Subcutaneous abdominal adipose tissue (tissue), 5 donors: ENCODE measurements around the gene S1PR2.

Source experiments
- H3K27ac ChIP-seq: one replicate; pipeline ENCODE4 v1.7.0; 2013; ENCODE audit warnings: low read depth, mild to moderate bottlenecking, inconsistent platforms, low read length, moderate library complexity
- H3K27me3 ChIP-seq, 5 donors: one replicate each; pipeline ENCODE4 v1.7.0; 2013; ENCODE audit warnings: low read length in 5 of 5, inconsistent platforms in 1 of 5; ENCODE audit not compliant: control insufficient read depth in 5 of 5, insufficient read depth in 4 of 5
- H3K36me3 ChIP-seq, 5 donors: one replicate each; pipeline ENCODE4 v1.7.0; 2013; ENCODE audit warnings: low read length in 5 of 5; ENCODE audit not compliant: control insufficient read depth in 5 of 5, insufficient read depth in 5 of 5
- H3K4me1 ChIP-seq, 5 donors: one replicate each; pipeline ENCODE4 v1.7.0; 2013; ENCODE audit warnings: low read length in 5 of 5, mild to moderate bottlenecking in 3 of 5, moderate library complexity in 1 of 5; ENCODE audit not compliant: control insufficient read depth in 5 of 5, insufficient read depth in 5 of 5
- H3K4me3 ChIP-seq, 5 donors: one replicate each; pipeline ENCODE4 v1.7.0; 2013; ENCODE audit warnings: low read length in 5 of 5, low read depth in 1 of 5
- H3K9ac ChIP-seq, 5 donors: one replicate each; pipeline ENCODE4 v1.7.0; 2013; ENCODE audit warnings: low read length in 5 of 5, mild to moderate bottlenecking in 4 of 5, moderate library complexity in 3 of 5
- H3K9me3 ChIP-seq, 5 donors: one replicate each; pipeline ENCODE4 v1.7.0; 2013; ENCODE audit warnings: low read length in 5 of 5; ENCODE audit not compliant: control insufficient read depth in 5 of 5
- donor health status: healthy.
- donor health status: healthy.
- donor health status: healthy.
- donor health status: healthy.
- donor health status: healthy.

The S1PR2 gene

GRCh38 chr19:10195199-10195519 is 36.0 kb downstream of the S1PR2 start:
- no peak overlapping the region for H3K9ac ChIP-seq
- H3K9me3 ChIP-seq = no peaks in the 10 kb centered on the region
- peaks cover 4 to 27% (median 19%) of the 10 kb centered on the region in 5 donors for H3K4me1 ChIP-seq
- H3K27me3 ChIP-seq = no peaks in the 10 kb centered on the region
- H3K4me3 ChIP-seq = peak overlapping the region; percentile 68 to 95 (median 87)
- H3K27ac ChIP-seq = peak overlapping the region; percentile 86
- peaks cover 0 to 3% (median 0%) of the 10 kb centered on the region in 5 donors for H3K36me3 ChIP-seq

GRCh38 chr19:10194500-10195198 is 36.5 kb downstream of the S1PR2 start, which contains the start of gene DNMT1:
DNMT1 (minus strand) TSS chr19:10194953; CDS start chr19:10194899, 54 bp downstream.
- Histone ChIP-seq H3K9me3 (no peaks in the 10 kb centered on the region), H3K4me1 (peaks cover 4 to 27% (median 19%) of the 10 kb centered on the region in 5 donors), H3K27ac (peak within 1 kb of the TSS; percentile 86), H3K9ac (peak within 1 kb of the TSS; percentile 65 to 85 (median 76)), H3K27me3 (no peaks in the 10 kb centered on the region), H3K4me3 (peak within 1 kb of the TSS; percentile 76 to 95 (median 88)), H3K36me3 (peaks cover 0 to 6% (median 0%) of the 10 kb centered on the region in 5 donors)

GRCh38 chr19:10193790-10194499 is 37.2 kb downstream of the S1PR2 start:
- H3K9me3 ChIP-seq = no peaks in the 10 kb centered on the region
- peaks cover 4 to 27% (median 19%) of the 10 kb centered on the region in 5 donors for H3K4me1 ChIP-seq
- H3K36me3 ChIP-seq = peaks cover 0 to 6% (median 0%) of the 10 kb centered on the region in 5 donors
- peak overlapping the region; percentile 86 for H3K27ac ChIP-seq
- peak overlapping the region; percentile 76 to 95 (median 88) for H3K4me3 ChIP-seq
- peak overlapping the region; percentile 65 to 85 (median 76) for H3K9ac ChIP-seq
- H3K27me3 ChIP-seq = no peaks in the 10 kb centered on the region

GRCh38 chr19:10192922-10193321 is 38.2 kb downstream of the S1PR2 start:
- Histone ChIP-seq H3K9ac (no peak overlapping the region), H3K4me3 (no peak overlapping the region), H3K9me3 (no peaks in the 10 kb centered on the region), H3K27me3 (no peaks in the 10 kb centered on the region), H3K27ac (no peak overlapping the region), H3K36me3 (peaks cover 0 to 6% (median 0%) of the 10 kb centered on the region in 5 donors), H3K4me1 (peaks cover 4 to 27% (median 19%) of the 10 kb centered on the region in 5 donors)

- no peak overlapping the region for H3K27ac ChIP-seq
- peaks cover 0 to 6% (median 0%) of the 10 kb centered on the region in 5 donors for H3K36me3 ChIP-seq
- no peak overlapping the region for H3K4me3 ChIP-seq
- H3K9ac ChIP-seq = no peak overlapping the region
- peaks cover 4 to 31% (median 19%) of the 10 kb centered on the region in 5 donors for H3K4me1 ChIP-seq
- no peaks in the 10 kb centered on the region for H3K9me3 ChIP-seq
- no peaks in the 10 kb centered on the region for H3K27me3 ChIP-seq
These were observed 39.8 kb downstream of the S1PR2 start for GRCh38 chr19:10191347-10191746.

- Histone ChIP-seq H3K4me1 (peaks cover 4 to 28% (median 16%) of the 10 kb centered on the region in 5 donors), H3K36me3 (peaks cover 0 to 16% (median 7%) of the 10 kb centered on the region in 5 donors), H3K9me3 (no peaks in the 10 kb centered on the region), H3K27ac (no peak overlapping the region), H3K9ac (peak overlapping the region in 1 of 5 donors; percentile 41), H3K27me3 (no peaks in the 10 kb centered on the region), H3K4me3 (no peak overlapping the region)
These were observed 41.1 kb downstream of the S1PR2 start for GRCh38 chr19:10190026-10190425.

- no peak overlapping the region for H3K4me3 ChIP-seq
- no peak overlapping the region for H3K27ac ChIP-seq
- peaks cover 0 to 20% (median 10%) of the 10 kb centered on the region in 5 donors for H3K36me3 ChIP-seq
- H3K27me3 ChIP-seq = no peaks in the 10 kb centered on the region
- no peak overlapping the region for H3K9ac ChIP-seq
- no peaks in the 10 kb centered on the region for H3K9me3 ChIP-seq
- peaks cover 4 to 27% (median 14%) of the 10 kb centered on the region in 5 donors for H3K4me1 ChIP-seq
These were observed 41.5 kb downstream of the S1PR2 start for GRCh38 chr19:10189616-10190015.

GRCh38 chr19:10187315-10187714 is 43.8 kb downstream of the S1PR2 start:
- Histone ChIP-seq H3K36me3 (peaks cover 0 to 22% (median 11%) of the 10 kb centered on the region in 5 donors), H3K27me3 (no peaks in the 10 kb centered on the region), H3K9me3 (no peaks in the 10 kb centered on the region), H3K27ac (no peak overlapping the region), H3K4me3 (no peak overlapping the region), H3K9ac (no peak overlapping the region), H3K4me1 (peaks cover 0 to 13% (median 0%) of the 10 kb centered on the region in 5 donors)

GRCh38 chr19:10184636-10185035 is 46.5 kb downstream of the S1PR2 start:
- H3K4me1 ChIP-seq = peaks cover 0 to 6% (median 0%) of the 10 kb centered on the region in 5 donors
- no peak overlapping the region for H3K27ac ChIP-seq
- peaks cover 5 to 32% (median 23%) of the 10 kb centered on the region in 5 donors for H3K36me3 ChIP-seq
- no peaks in the 10 kb centered on the region for H3K27me3 ChIP-seq
- no peak overlapping the region for H3K4me3 ChIP-seq
- peak overlapping the region in 1 of 5 donors; percentile 5 for H3K9ac ChIP-seq
- H3K9me3 ChIP-seq = no peaks in the 10 kb centered on the region

- H3K4me1 ChIP-seq = peaks cover 0 to 6% (median 0%) of the 10 kb centered on the region in 5 donors
- no peak overlapping the region for H3K4me3 ChIP-seq
- no peak overlapping the region for H3K27ac ChIP-seq
- H3K9me3 ChIP-seq = no peaks in the 10 kb centered on the region
- H3K27me3 ChIP-seq = no peaks in the 10 kb centered on the region
- peaks cover 5 to 39% (median 27%) of the 10 kb centered on the region in 5 donors for H3K36me3 ChIP-seq
- no peak overlapping the region for H3K9ac ChIP-seq
These were observed 47.2 kb downstream of the S1PR2 start for GRCh38 chr19:10183926-10184325.
